Stomach (tissue), 9 donors: ENCODE data around the gene ABCA3. TPM values are rescaled to one million over a fixed set of nuclear protein-coding genes. Genes with fewer than 3 reads are reported as not detected.

Source experiments
- DNase-seq, 2 donors: peaks; one replicate each; pipeline versions ENCODE4 v3.0.0 to v3.0.0-alpha.2; 2013 to 2019
- H3K27ac ChIP-seq, 5 donors: fragments of 200-600 bp in 4 of 5; sonication (generic) in 4 of 5; one replicate each; pipeline ENCODE4 v1.5.1; 2013 to 2019; ENCODE audit warnings: mild to moderate bottlenecking in 1 of 5, moderate library complexity in 1 of 5
- H3K27me3 ChIP-seq, 3 donors: fragments of 200-600 bp; sonication (generic); one replicate each; pipeline ENCODE4 v1.5.1; 2017 to 2019; ENCODE audit warnings: mixed run types in 1 of 3
- H3K36me3 ChIP-seq, 4 donors: fragments of 200-600 bp; sonication (generic); 1 replicate in 3 of 4; 2 replicates in 1 of 4; pipeline ENCODE4 v1.5.1; 2016 to 2019
- H3K4me1 ChIP-seq, 4 donors: fragments of 200-600 bp; sonication (generic); one replicate each; pipeline ENCODE4 v1.5.1; 2016 to 2019
- H3K4me3 ChIP-seq, 4 donors: fragments of 200-600 bp; sonication (generic) in 3 of 4; one replicate each; pipeline ENCODE4 v1.5.1; 2016 to 2019; ENCODE audit warnings: mild to moderate bottlenecking in 1 of 4
- H3K9me3 ChIP-seq, 4 donors: fragments of 200-600 bp; sonication (generic); one replicate each; pipeline ENCODE4 v1.5.1; 2016 to 2019
- EP300 ChIP-seq: sonication (generic); formaldehyde crosslinking; IDR thresholded peaks from one replicate; pipeline ENCODE4 v1.6.1; 2017; ENCODE audit warnings: antibody characterized with exemption
- POLR2A ChIP-seq, 4 donors: fragments of 450-650 bp; IDR thresholded peaks; one replicate each; pipeline ENCODE4 v1.6.1; 2016; ENCODE audit warnings: antibody characterized with exemption in 4 of 4, control low read depth in 2 of 4, mild to moderate bottlenecking in 1 of 4, moderate library complexity in 1 of 4
- POLR2AphosphoS5 ChIP-seq, 3 donors: sonication (generic); formaldehyde crosslinking; IDR thresholded peaks; one replicate each; pipeline ENCODE4 v1.6.1; 2016; ENCODE audit warnings: antibody characterized with exemption in 3 of 3
- WGBS, 5 donors: extraction: QIAGEN DNeasy Blood & Tissue Kit in 3 of 5; methylation state at CpG; one replicate each; pipeline versions ENCODE4 v1.1.5 to v1.1.7; 2013 to 2018; 5-methylcytosine and 5-hydroxymethylcytosine counted together
- intact Hi-C: fragments of 100-400 bp; cut with DNase I; formaldehyde crosslinking; loops from one replicate; pipeline ENCODE4 v1.15.1; 2023; ENCODE audit warnings: low total_unique reads
- polyA plus RNA-seq, 3 donors: library from polyadenylated mRNA; stranded (reverse); fragments of 200-250 nt; gene quantifications; one replicate each; pipeline ENCODE4 v1.2.3, GENCODE V29; 2013
- total RNA-seq, 5 donors: library from RNA; depleted of rRNA; stranded (reverse); fragments of >200 nt; gene quantifications; one replicate each; pipeline versions ENCODE4 v1.1.0 to v1.2.3, GENCODE V29; 2014 to 2016
- TF ChIP-seq, protein P1 (sequence below), 7 experiments: fragments of 450-650 bp in 4 of 7; fragments of 200-600 bp in 3 of 7; sonication (generic) in 3 of 7; IDR thresholded peaks; one replicate each; pipeline ENCODE4 v1.5.1; 2016 to 2019; ENCODE audit warnings: antibody characterized with exemption in 7 of 7, control low read depth in 2 of 7, mild to moderate bottlenecking in 1 of 7
- donor health status: healthy with polysubstance abuse.
- donor health status: Bipolar disorder and iron deficiency.
- donor health status: healthy.

ABCA3 gene
- total and polyA plus RNA-seq, 8 donors, result 0.61 to 39.3 (median 3.9) TPM

DNA sequence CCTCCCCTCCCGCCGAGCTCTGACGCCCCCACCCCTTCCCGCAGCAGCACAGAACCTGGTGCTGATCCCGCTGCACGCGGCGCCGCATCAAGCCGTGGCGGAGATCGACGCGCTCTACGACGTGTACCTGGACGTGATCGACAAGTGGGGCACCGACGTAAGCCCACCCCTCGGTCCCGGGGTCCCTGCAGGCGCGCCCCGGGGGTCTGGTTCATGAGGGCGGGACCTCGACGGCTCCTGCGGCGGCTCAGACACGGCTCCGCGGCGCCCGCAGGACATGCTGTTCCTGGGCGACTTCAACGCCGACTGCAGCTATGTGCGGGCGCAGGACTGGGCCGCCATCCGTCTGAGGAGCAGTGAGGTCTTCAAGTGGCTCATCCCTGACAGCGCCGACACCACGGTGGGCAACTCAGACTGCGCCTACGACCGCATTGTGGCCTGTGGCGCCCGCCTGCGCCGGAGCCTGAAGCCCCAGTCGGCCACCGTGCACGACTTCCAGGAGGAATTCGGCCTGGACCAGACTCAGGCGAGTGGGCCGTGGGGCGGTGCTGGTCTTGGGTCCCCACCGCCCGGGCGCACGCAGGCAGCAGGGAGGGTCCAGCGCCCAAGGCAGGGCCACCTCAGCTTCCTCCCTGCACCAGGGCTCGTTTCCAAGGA lies 102.9 kb downstream of the ABCA3 start:
- DNase-seq, result peak in 1 of 2 donors; percentile 47
- WGBS, 5 donors, result 11 to 17% (median 13%) methylated on average over 33 to 65 of the region's 65 CpGs; no CpG with 5 or more reads in 1 of the 5 donors
- peaks cover 31 to 66% (median 62%) of the 10 kb centered on the region in 4 donors for H3K36me3 ChIP-seq
- peaks cover 18 to 32% (median 24%) of the 10 kb centered on the region in 4 donors for H3K4me1 ChIP-seq
- no peak overlapping the region for H3K4me3 ChIP-seq
- TF ChIP-seq, protein P1, sequence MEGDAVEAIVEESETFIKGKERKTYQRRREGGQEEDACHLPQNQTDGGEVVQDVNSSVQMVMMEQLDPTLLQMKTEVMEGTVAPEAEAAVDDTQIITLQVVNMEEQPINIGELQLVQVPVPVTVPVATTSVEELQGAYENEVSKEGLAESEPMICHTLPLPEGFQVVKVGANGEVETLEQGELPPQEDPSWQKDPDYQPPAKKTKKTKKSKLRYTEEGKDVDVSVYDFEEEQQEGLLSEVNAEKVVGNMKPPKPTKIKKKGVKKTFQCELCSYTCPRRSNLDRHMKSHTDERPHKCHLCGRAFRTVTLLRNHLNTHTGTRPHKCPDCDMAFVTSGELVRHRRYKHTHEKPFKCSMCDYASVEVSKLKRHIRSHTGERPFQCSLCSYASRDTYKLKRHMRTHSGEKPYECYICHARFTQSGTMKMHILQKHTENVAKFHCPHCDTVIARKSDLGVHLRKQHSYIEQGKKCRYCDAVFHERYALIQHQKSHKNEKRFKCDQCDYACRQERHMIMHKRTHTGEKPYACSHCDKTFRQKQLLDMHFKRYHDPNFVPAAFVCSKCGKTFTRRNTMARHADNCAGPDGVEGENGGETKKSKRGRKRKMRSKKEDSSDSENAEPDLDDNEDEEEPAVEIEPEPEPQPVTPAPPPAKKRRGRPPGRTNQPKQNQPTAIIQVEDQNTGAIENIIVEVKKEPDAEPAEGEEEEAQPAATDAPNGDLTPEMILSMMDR (IDR thresholded peaks at IDR 0.05), result no peak
- TF ChIP-seq POLR2AphosphoS5 (IDR thresholded peaks at IDR 0.05) (no peak), POLR2A (IDR thresholded peaks at IDR 0.05) (no peak)
- no peak overlapping the region for H3K27ac ChIP-seq
- peaks cover 5 to 45% (median 28%) of the 10 kb centered on the region in 3 donors for H3K27me3 ChIP-seq
- H3K9me3 ChIP-seq, result no peaks in the 10 kb centered on the region
- intact Hi-C loops, result no loop called here

DNA sequence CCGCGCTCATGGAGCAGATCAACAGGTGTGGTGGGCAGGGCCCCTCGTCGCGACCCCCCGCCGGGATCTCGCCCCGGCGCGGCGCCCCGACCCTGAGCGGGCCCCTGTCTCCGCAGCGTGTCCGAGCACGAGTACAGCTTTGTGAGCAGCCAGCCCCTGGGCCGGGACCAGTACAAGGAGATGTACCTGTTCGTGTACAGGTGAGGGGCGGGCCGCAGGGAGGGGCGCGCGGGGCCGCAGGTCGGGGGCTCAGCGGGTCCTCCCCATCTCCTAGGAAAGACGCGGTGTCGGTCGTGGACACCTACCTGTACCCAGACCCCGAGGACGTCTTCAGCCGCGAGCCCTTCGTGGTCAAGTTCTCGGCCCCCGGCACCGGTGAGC lies 103.4 kb downstream of the ABCA3 start:
- no peak overlapping the region for H3K27ac ChIP-seq
- H3K36me3 ChIP-seq, result peaks cover 32 to 66% (median 62%) of the 10 kb centered on the region in 4 donors
- H3K27me3 ChIP-seq, result peaks cover 5 to 45% (median 28%) of the 10 kb centered on the region in 3 donors
- H3K4me1 ChIP-seq, result peaks cover 18 to 32% (median 24%) of the 10 kb centered on the region in 4 donors
- no peaks in the 10 kb centered on the region for H3K9me3 ChIP-seq
- 3 to 8% (median 7%) methylated on average over 20 to 40 of the region's 40 CpGs for WGBS, 5 donors
- no peak for DNase-seq
- TF ChIP-seq, protein P1 (IDR thresholded peaks at IDR 0.05), result no peak
- TF ChIP-seq POLR2AphosphoS5 (IDR thresholded peaks at IDR 0.05), result no peak
- no peak for TF ChIP-seq POLR2A (IDR thresholded peaks at IDR 0.05)
- no peak for TF ChIP-seq EP300
- intact Hi-C loops, result no loop called here
- peak overlapping the region in 3 of 4 donors; percentile 22 to 34 (median 25) for H3K4me3 ChIP-seq

DNA sequence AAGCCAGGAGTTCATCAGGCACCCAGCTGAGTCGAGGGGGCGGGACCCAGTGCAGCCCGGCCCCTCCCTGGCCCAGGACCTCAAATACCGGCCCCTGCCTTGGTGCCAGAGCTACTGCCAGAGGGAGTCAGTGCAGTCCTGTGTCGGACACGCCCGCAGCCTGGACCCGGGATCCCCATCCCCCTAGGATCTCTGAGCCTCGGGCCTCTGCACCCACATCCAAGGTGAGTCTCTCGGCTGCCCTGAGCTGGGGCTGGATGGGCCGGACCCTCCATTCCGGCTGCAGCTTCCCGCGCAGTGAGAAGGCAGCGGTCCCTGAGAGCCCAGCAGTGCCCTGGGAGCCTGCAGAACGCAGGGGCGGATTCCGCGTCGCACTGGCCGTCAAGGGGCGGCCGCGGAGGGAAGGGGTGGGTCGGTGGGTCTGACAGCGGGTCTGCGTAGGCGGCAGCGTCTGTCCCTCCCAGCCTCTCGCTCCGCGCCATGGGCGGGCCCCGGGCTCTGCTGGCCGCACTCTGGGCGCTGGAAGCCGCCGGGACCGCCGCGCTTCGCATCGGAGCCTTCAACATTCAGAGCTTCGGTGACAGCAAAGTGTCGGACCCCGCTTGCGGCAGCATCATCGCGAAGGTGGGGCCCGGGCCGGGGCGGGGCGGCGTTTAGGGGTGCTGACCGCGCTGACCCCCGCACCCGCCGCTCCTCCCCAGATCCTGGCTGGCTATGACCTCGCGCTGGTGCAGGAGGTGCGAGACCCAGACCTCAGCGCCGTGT lies 104.0 kb downstream of the ABCA3 start, which contains the start of gene DNASE1L2:
Gene DNASE1L2 (plus strand): TSS at position 108 of the 765 bp plus-strand sequence. CDS start 373 bp downstream, at position 481.
- DNase-seq, result peak; percentile 47 to 73
- Histone ChIP-seq H3K27me3 (peaks cover 5 to 45% (median 28%) of the 10 kb centered on the region in 3 donors), H3K36me3 (peaks cover 38 to 66% (median 62%) of the 10 kb centered on the region in 4 donors), H3K27ac (no peak within 1 kb of the TSS), H3K4me1 (peaks cover 18 to 32% (median 24%) of the 10 kb centered on the region in 4 donors), H3K4me3 (peak within 1 kb of the TSS; percentile 9 to 34 (median 24)), H3K9me3 (no peaks in the 10 kb centered on the region)
- intact Hi-C loops, result no loop called here
- 2 to 11% (median 7%) methylated on average over 25 to 64 of the region's 64 CpGs for WGBS, 5 donors
- TF ChIP-seq POLR2A (IDR thresholded peaks at IDR 0.05) (no peak), EP300 (no peak), POLR2AphosphoS5 (IDR thresholded peaks at IDR 0.05) (no peak)
- TF ChIP-seq, protein P1 (IDR thresholded peaks at IDR 0.05), result no peak

DNA sequence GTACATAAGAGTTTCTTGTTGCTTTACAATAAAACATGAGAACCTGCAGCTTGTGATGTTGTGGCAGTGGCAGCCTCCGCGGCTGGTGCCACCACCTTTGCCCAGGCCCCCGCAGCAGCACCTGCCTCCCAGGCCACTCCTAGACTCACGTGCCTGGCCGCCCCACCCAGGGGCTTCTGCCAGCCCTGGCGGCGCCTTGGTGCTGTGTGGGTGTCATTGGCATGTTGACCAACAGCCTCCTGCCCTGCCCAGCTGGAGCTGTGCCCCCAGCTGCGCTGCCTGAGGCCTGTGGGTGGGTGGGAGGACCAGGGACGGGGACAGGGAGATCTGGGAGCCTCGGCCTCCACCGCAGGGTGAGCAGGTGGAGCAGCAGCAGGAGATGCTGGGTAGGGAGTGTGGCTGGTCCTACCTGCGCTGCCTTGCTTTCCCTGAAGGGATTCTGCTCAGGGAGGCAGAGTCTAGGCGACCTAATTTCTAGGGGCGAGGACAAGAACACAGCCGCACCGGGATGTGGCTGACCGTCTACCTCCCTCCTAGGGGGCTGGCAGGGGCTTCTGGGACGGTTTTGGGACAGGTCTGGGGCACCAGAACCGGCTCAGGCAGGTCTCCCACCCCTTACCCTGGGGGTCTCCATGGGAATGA lies 104.7 kb downstream of the ABCA3 start:
- H3K27me3 ChIP-seq, result peaks cover 5 to 45% (median 28%) of the 10 kb centered on the region in 3 donors
- H3K27ac ChIP-seq, result no peak overlapping the region
- DNase-seq, result no peak
- 62 to 74% (median 69%) methylated on average over 16 to 19 of the region's 19 CpGs for WGBS, 5 donors
- H3K9me3 ChIP-seq, result no peaks in the 10 kb centered on the region
- peaks cover 18 to 32% (median 24%) of the 10 kb centered on the region in 4 donors for H3K4me1 ChIP-seq
- H3K36me3 ChIP-seq, result peaks cover 43 to 67% (median 62%) of the 10 kb centered on the region in 4 donors
- TF ChIP-seq EP300 (no peak), POLR2AphosphoS5 (IDR thresholded peaks at IDR 0.05) (no peak), POLR2A (IDR thresholded peaks at IDR 0.05) (no peak)
- TF ChIP-seq, protein P1 (IDR thresholded peaks at IDR 0.05), result no peak
- intact Hi-C loops, result no loop called here
- H3K4me3 ChIP-seq, result peak overlapping the region in 1 of 4 donors; percentile 34
